Measurements from ENCODE around the gene UPK1A.

DNA sequence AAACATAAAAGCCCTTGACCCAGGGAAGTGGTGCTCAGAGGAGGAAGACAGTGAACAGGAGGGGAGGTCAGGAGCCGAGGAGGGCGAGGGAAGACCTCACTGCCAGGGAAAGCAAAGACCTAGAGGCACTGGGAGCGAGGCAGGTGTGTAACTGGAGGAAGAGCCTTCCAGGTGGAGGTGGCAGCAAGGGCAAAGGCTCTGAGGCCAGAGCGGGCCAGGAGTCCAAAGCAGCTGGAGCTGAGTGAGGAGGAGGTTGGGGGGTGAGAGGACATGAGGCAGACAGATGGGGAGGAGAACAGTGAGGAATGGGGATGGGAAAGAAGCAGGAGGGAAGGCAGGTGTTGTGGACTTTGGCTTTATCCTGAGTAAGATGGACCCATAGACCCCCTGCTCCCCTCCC lies 3.7 kb downstream of the UPK1A start:
- TF ChIP-seq, protein P1, sequence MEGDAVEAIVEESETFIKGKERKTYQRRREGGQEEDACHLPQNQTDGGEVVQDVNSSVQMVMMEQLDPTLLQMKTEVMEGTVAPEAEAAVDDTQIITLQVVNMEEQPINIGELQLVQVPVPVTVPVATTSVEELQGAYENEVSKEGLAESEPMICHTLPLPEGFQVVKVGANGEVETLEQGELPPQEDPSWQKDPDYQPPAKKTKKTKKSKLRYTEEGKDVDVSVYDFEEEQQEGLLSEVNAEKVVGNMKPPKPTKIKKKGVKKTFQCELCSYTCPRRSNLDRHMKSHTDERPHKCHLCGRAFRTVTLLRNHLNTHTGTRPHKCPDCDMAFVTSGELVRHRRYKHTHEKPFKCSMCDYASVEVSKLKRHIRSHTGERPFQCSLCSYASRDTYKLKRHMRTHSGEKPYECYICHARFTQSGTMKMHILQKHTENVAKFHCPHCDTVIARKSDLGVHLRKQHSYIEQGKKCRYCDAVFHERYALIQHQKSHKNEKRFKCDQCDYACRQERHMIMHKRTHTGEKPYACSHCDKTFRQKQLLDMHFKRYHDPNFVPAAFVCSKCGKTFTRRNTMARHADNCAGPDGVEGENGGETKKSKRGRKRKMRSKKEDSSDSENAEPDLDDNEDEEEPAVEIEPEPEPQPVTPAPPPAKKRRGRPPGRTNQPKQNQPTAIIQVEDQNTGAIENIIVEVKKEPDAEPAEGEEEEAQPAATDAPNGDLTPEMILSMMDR (IDR thresholded peaks at IDR 0.05; ENCODE audit: extremely low read depth in 1 of 2, insufficient read depth in 1 of 2, low read depth in 1 of 2, low read length in 2 of 2): no peak
- TF ChIP-seq POLR2A (IDR thresholded peaks at IDR 0.05; ENCODE audit: low read depth, low read length): no peak
- no peak for TF ChIP-seq POLR2AphosphoS5 (IDR thresholded peaks at IDR 0.05; ENCODE audit: insufficient read depth, low read depth, low read length)
- TF ChIP-seq, protein P2, sequence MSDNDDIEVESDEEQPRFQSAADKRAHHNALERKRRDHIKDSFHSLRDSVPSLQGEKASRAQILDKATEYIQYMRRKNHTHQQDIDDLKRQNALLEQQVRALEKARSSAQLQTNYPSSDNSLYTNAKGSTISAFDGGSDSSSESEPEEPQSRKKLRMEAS (IDR thresholded peaks at IDR 0.05; ENCODE audit: insufficient read depth, insufficient read length): no peak
- no peak for TF ChIP-seq JUN (IDR thresholded peaks at IDR 0.05; ENCODE audit: borderline replicate concordance, insufficient read depth, insufficient read length, low read depth)
- TF ChIP-seq EZH2 (IDR thresholded peaks at IDR 0.05; ENCODE audit: borderline replicate concordance, low read depth, low read length, severe bottlenecking): no peak
- no peak for TF ChIP-seq MYC (IDR thresholded peaks at IDR 0.05; ENCODE audit: low read depth, low read length)
- TF ChIP-seq GATA2 (IDR thresholded peaks at IDR 0.05; ENCODE audit: insufficient read depth, insufficient read length, low read depth, low read length): no peak
